Measurements from ENCODE around the gene S100A2.
"Not testable (repeated sequence)": the region's sequence is repeated elsewhere in the genome, so short reads cannot be mapped to it uniquely, and the experiment has no call there.

S100A2 gene

GRCh38 chr1:153563991-153564390, 1.7 kb downstream of the S100A2 start:
- Mint-ChIP-seq H3K4me3 (no peak overlapping the region), H3K27ac (no peak overlapping the region), H3K9me3 (no peaks in the 10 kb centered on the region), H3K27me3 (no peaks in the 10 kb centered on the region), H3K4me1 (peaks cover 31 to 40% of the 10 kb centered on the region in 2 donors), H3K36me3 (no peaks in the 10 kb centered on the region)
- DNase-seq (no peak), ATAC-seq (replicated peaks) (no peak)

GRCh38 chr1:153563483-153563901, 2.2 kb downstream of the S100A2 start:
- ATAC-seq (replicated peaks) (no peak), DNase-seq (no peak)
- Mint-ChIP-seq H3K27ac (no peak overlapping the region), H3K4me1 (peaks cover 27 to 35% of the 10 kb centered on the region in 2 donors), H3K9me3 (no peaks in the 10 kb centered on the region), H3K4me3 (no peak overlapping the region), H3K36me3 (no peaks in the 10 kb centered on the region), H3K27me3 (no peaks in the 10 kb centered on the region)

- not testable (repeated sequence) for H3K27me3 Mint-ChIP-seq; H3K27ac Mint-ChIP-seq; H3K9me3 Mint-ChIP-seq; H3K4me3 Mint-ChIP-seq; ATAC-seq (replicated peaks); H3K36me3 Mint-ChIP-seq; DNase-seq
- H3K4me1 Mint-ChIP-seq = peaks cover 18 to 22% of the 10 kb centered on the region in 2 donors
Observed at GRCh38 chr1:153562021-153562420, 3.6 kb downstream of the S100A2 start.

GRCh38 chr1:153561466-153561985, 4.1 kb downstream of the S100A2 start:
- Mint-ChIP-seq H3K36me3 (no peaks in the 10 kb centered on the region), H3K27me3 (no peaks in the 10 kb centered on the region), H3K4me3 (no peak overlapping the region), H3K9me3 (no peaks in the 10 kb centered on the region), H3K4me1 (peaks cover 14 to 17% of the 10 kb centered on the region in 2 donors), H3K27ac (no peak overlapping the region)
- DNase-seq = no peak
- ATAC-seq (replicated peaks) = no peak

- DNase-seq = no peak
- Mint-ChIP-seq H3K27ac (no peak overlapping the region), H3K36me3 (no peaks in the 10 kb centered on the region), H3K4me3 (no peak overlapping the region), H3K27me3 (no peaks in the 10 kb centered on the region), H3K9me3 (no peaks in the 10 kb centered on the region), H3K4me1 (peaks cover 10 to 11% of the 10 kb centered on the region in 2 donors)
- ATAC-seq (replicated peaks) = no peak
Observed at GRCh38 chr1:153560771-153561465, 4.7 kb downstream of the S100A2 start.

- ATAC-seq (replicated peaks) (no peak), DNase-seq (no peak)
- Mint-ChIP-seq H3K27me3 (no peaks in the 10 kb centered on the region), H3K27ac (no peak overlapping the region), H3K9me3 (no peaks in the 10 kb centered on the region), H3K4me1 (peaks cover 4% of the 10 kb centered on the region in 2 donors), H3K36me3 (no peaks in the 10 kb centered on the region), H3K4me3 (no peak overlapping the region)
Observed at GRCh38 chr1:153560241-153560640, 5.4 kb downstream of the S100A2 start.

- Mint-ChIP-seq H3K9me3 (no peaks in the 10 kb centered on the region), H3K27ac (no peak overlapping the region), H3K27me3 (no peaks in the 10 kb centered on the region), H3K4me1 (peaks cover 0 to 5% of the 10 kb centered on the region in 2 donors), H3K36me3 (no peaks in the 10 kb centered on the region), H3K4me3 (no peak overlapping the region)
- ATAC-seq (replicated peaks) (no peak), DNase-seq (no peak)
Observed at GRCh38 chr1:153557877-153558276, 7.8 kb downstream of the S100A2 start.

GRCh38 chr1:153556348-153556747, 9.3 kb downstream of the S100A2 start:
- H3K27me3 Mint-ChIP-seq = no peaks in the 10 kb centered on the region
- H3K9me3 Mint-ChIP-seq = no peaks in the 10 kb centered on the region
- H3K27ac Mint-ChIP-seq = no peak overlapping the region
- H3K4me1 Mint-ChIP-seq = peaks cover 0 to 5% of the 10 kb centered on the region in 2 donors
- ATAC-seq (replicated peaks) = no peak
- H3K36me3 Mint-ChIP-seq = no peaks in the 10 kb centered on the region
- no peak overlapping the region for H3K4me3 Mint-ChIP-seq
- DNase-seq = no peak

- Mint-ChIP-seq H3K4me1 (peaks cover 6 to 22% of the 10 kb centered on the region in 2 donors), H3K27ac (no peak overlapping the region), H3K4me3 (no peak overlapping the region), H3K9me3 (no peaks in the 10 kb centered on the region), H3K36me3 (no peaks in the 10 kb centered on the region), H3K27me3 (peaks cover 0 to 5% of the 10 kb centered on the region in 2 donors)
- DNase-seq (no peak), ATAC-seq (replicated peaks) (peak; percentile 18 to 31)
Observed at GRCh38 chr1:153553830-153554541, 11.7 kb downstream of the S100A2 start.

- Mint-ChIP-seq H3K27me3 (peaks cover 0 to 10% of the 10 kb centered on the region in 2 donors), H3K4me3 (no peak overlapping the region), H3K36me3 (no peaks in the 10 kb centered on the region), H3K27ac (no peak overlapping the region), H3K4me1 (peaks cover 12 to 27% of the 10 kb centered on the region in 2 donors), H3K9me3 (no peaks in the 10 kb centered on the region)
- ATAC-seq (replicated peaks) = no peak
- DNase-seq = no peak
Observed at GRCh38 chr1:153553096-153553495, 12.5 kb downstream of the S100A2 start.

- Mint-ChIP-seq H3K36me3 (no peaks in the 10 kb centered on the region), H3K4me3 (no peak overlapping the region), H3K27ac (no peak overlapping the region), H3K9me3 (no peaks in the 10 kb centered on the region), H3K27me3 (peaks cover 0 to 10% of the 10 kb centered on the region in 2 donors), H3K4me1 (peaks cover 12 to 27% of the 10 kb centered on the region in 2 donors)
- ATAC-seq (replicated peaks) (no peak), DNase-seq (no peak)
Observed at GRCh38 chr1:153552335-153552734, 13.3 kb downstream of the S100A2 start.

- no peaks in the 10 kb centered on the region for H3K36me3 Mint-ChIP-seq
- peaks cover 15 to 35% of the 10 kb centered on the region in 2 donors for H3K4me1 Mint-ChIP-seq
- no peak overlapping the region for H3K4me3 Mint-ChIP-seq
- ATAC-seq (replicated peaks) (no peak), DNase-seq (no peak)
- peaks cover 0 to 10% of the 10 kb centered on the region in 2 donors for H3K27me3 Mint-ChIP-seq
- no peaks in the 10 kb centered on the region for H3K9me3 Mint-ChIP-seq
- no peak overlapping the region for H3K27ac Mint-ChIP-seq
Observed at GRCh38 chr1:153550827-153551500, 14.7 kb downstream of the S100A2 start.

- peaks cover 0 to 13% of the 10 kb centered on the region in 2 donors for H3K27me3 Mint-ChIP-seq
- ATAC-seq (replicated peaks) (no peak), DNase-seq (no peak)
- peaks cover 0 to 5% of the 10 kb centered on the region in 2 donors for H3K36me3 Mint-ChIP-seq
- H3K9me3 Mint-ChIP-seq = no peaks in the 10 kb centered on the region
- no peak overlapping the region for H3K4me3 Mint-ChIP-seq
- H3K4me1 Mint-ChIP-seq = peaks cover 21 to 41% of the 10 kb centered on the region in 2 donors
- H3K27ac Mint-ChIP-seq = no peak overlapping the region
Observed at GRCh38 chr1:153550398-153550758, 15.3 kb downstream of the S100A2 start.

- no peak for DNase-seq
- peaks cover 26 to 46% of the 10 kb centered on the region in 2 donors for H3K4me1 Mint-ChIP-seq
- no peak overlapping the region for H3K27ac Mint-ChIP-seq
- no peaks in the 10 kb centered on the region for H3K9me3 Mint-ChIP-seq
- H3K4me3 Mint-ChIP-seq = no peak overlapping the region
- peaks cover 0 to 13% of the 10 kb centered on the region in 2 donors for H3K27me3 Mint-ChIP-seq
- no peak for ATAC-seq (replicated peaks)
- peaks cover 1 to 10% of the 10 kb centered on the region in 2 donors for H3K36me3 Mint-ChIP-seq
Observed at GRCh38 chr1:153549741-153550397, 15.8 kb downstream of the S100A2 start.

Data from stimulated activated naive B cell treated with anti-CD40 and anti-IgM and Interleukin-4, amounts not matched to agents 10 μg/mL and 1 μg/mL and 100 μg/mL, for 72 hours (primary cell).